Liver (tissue), 9 donors: Measurements from ENCODE around the gene RYR2. TPM values are rescaled to one million over a fixed set of nuclear protein-coding genes. Genes with fewer than 3 reads are reported as not detected.
A peak's percentile ranks its signal among the peaks of the same experiment; 100 is the strongest.

Experiments used
- DNase-seq: peaks from one replicate; pipeline ENCODE4 v3.0.0-alpha.2; 2017; ENCODE audit warnings: low spot score
- H3K27ac ChIP-seq, 2 donors: one replicate each; pipeline ENCODE4 v1.7.0; 2013; ENCODE audit warnings: inconsistent platforms in 2 of 2, low read length in 2 of 2, control low read depth in 1 of 2, low read depth in 1 of 2, mild to moderate bottlenecking in 1 of 2
- H3K27me3 ChIP-seq, 4 donors: one replicate each; pipeline versions ENCODE4 v1.6.1 to v1.7.0; 2013; ENCODE audit warnings: low read length in 3 of 4, inconsistent platforms in 1 of 4, mild to moderate bottlenecking in 1 of 4, moderate library complexity in 1 of 4; ENCODE audit not compliant: control insufficient read depth in 4 of 4, insufficient read depth in 4 of 4
- H3K36me3 ChIP-seq, 4 donors: one replicate each; pipeline versions ENCODE4 v1.6.1 to v1.7.0; 2013; ENCODE audit warnings: low read length in 3 of 4, mild to moderate bottlenecking in 3 of 4, low read depth in 1 of 4, moderate library complexity in 1 of 4; ENCODE audit not compliant: control insufficient read depth in 4 of 4, insufficient read depth in 3 of 4
- H3K4me1 ChIP-seq, 4 donors: one replicate each; pipeline versions ENCODE4 v1.6.1 to v1.7.0; 2013; ENCODE audit warnings: low read length in 3 of 4, mild to moderate bottlenecking in 3 of 4, moderate library complexity in 1 of 4; ENCODE audit not compliant: control insufficient read depth in 4 of 4, insufficient read depth in 4 of 4
- H3K4me3 ChIP-seq, 3 donors: one replicate each; pipeline versions ENCODE4 v1.6.1 to v1.7.0; 2013; ENCODE audit warnings: low read length in 3 of 3, control low read depth in 1 of 3, low read depth in 1 of 3, mild to moderate bottlenecking in 1 of 3
- H3K9ac ChIP-seq, 2 donors: one replicate each; pipeline ENCODE4 v1.7.0; 2013; ENCODE audit warnings: low read length in 2 of 2, mild to moderate bottlenecking in 2 of 2, moderate library complexity in 2 of 2, control low read depth in 1 of 2, low read depth in 1 of 2
- H3K9me3 ChIP-seq, 4 donors: one replicate each; pipeline versions ENCODE4 v1.6.1 to v1.7.0; 2013; ENCODE audit warnings: low read length in 3 of 4; ENCODE audit not compliant: control insufficient read depth in 4 of 4
- FOXA2 ChIP-seq: IDR thresholded peaks from 2 replicates; pipeline ENCODE4 v1.6.1; 2016; ENCODE audit warnings: antibody characterized with exemption
- GABPA ChIP-seq, 2 donors: IDR thresholded peaks in 1 of 2; conservative IDR thresholded peaks in 1 of 2; 2 replicates each; pipeline ENCODE4 v1.6.1; 2016; ENCODE audit warnings: antibody characterized with exemption in 2 of 2, mild to moderate bottlenecking in 1 of 2, moderate library complexity in 1 of 2
- HNF4A ChIP-seq, 2 donors: conservative IDR thresholded peaks; 2 replicates each; pipeline ENCODE4 v1.6.1; 2016; ENCODE audit warnings: antibody characterized with exemption in 2 of 2, mild to moderate bottlenecking in 2 of 2
- JUND ChIP-seq, 2 donors: IDR thresholded peaks; 2 replicates each; pipeline ENCODE4 v1.6.1; 2016; ENCODE audit warnings: antibody characterized with exemption in 2 of 2
- RXRA ChIP-seq, 2 donors: IDR thresholded peaks; 2 replicates each; pipeline ENCODE4 v1.6.1; 2017 to 2018; ENCODE audit warnings: antibody characterized with exemption in 2 of 2, mild to moderate bottlenecking in 1 of 2
- SP1 ChIP-seq: IDR thresholded peaks from 2 replicates; pipeline ENCODE4 v1.6.1; 2018; ENCODE audit warnings: antibody characterized with exemption, mild to moderate bottlenecking
- TAF1 ChIP-seq: conservative IDR thresholded peaks from 2 replicates; pipeline ENCODE4 v1.6.1; 2016; ENCODE audit warnings: antibody characterized with exemption, mild to moderate bottlenecking
- WGBS: extraction: QIAGEN DNeasy Blood & Tissue Kit; methylation state at CpG from one replicate; pipeline ENCODE4 v1.1.7; 2013; 5-methylcytosine and 5-hydroxymethylcytosine counted together
- polyA plus RNA-seq, 2 donors: library from polyadenylated mRNA; stranded (reverse) in 1 of 2; unstranded in 1 of 2; fragments of 200-250 nt in 1 of 2; fragments of >200 nt in 1 of 2; fragmentation: Nextera tagmentation in 1 of 2; extraction: Ambion mirVana in 1 of 2; gene quantifications; one replicate each; pipeline versions ENCODE4 v1.2.1 to v1.2.3, GENCODE V29; 2013 to 2015
- total RNA-seq, 2 donors: library from RNA; depleted of rRNA; stranded (reverse); fragments of >200 nt; gene quantifications; one replicate each; pipeline ENCODE4 v1.2.3, GENCODE V29; 2014
- TF ChIP-seq, protein P1 (sequence below): IDR thresholded peaks from 2 replicates; pipeline ENCODE4 v1.6.1; 2016; ENCODE audit warnings: antibody characterized with exemption
- TF ChIP-seq, protein P2 (sequence below): IDR thresholded peaks from 2 replicates; pipeline ENCODE4 v1.6.1; 2016; ENCODE audit warnings: antibody characterized with exemption
- TF ChIP-seq, protein P3 (sequence below): fragments of 150-350 bp; IDR thresholded peaks from 2 replicates; pipeline ENCODE4 v1.5.1; 2017; ENCODE audit warnings: improper control_type of control experiment, low read depth, low read length; ENCODE audit not compliant: missing input control
- TF ChIP-seq, protein P4 (sequence below): IDR thresholded peaks from 2 replicates; pipeline ENCODE4 v1.6.1; 2016; ENCODE audit warnings: antibody characterized with exemption, mild to moderate bottlenecking
- donor health status: healthy.
- donor health status: healthy.
- donor health status: healthy.
- donor health status: healthy.
- donor health status: healthy.

RYR2 gene
- total and polyA plus RNA-seq, 4 donors: 0.06 to 0.75 (median 0.31) TPM

DNA sequence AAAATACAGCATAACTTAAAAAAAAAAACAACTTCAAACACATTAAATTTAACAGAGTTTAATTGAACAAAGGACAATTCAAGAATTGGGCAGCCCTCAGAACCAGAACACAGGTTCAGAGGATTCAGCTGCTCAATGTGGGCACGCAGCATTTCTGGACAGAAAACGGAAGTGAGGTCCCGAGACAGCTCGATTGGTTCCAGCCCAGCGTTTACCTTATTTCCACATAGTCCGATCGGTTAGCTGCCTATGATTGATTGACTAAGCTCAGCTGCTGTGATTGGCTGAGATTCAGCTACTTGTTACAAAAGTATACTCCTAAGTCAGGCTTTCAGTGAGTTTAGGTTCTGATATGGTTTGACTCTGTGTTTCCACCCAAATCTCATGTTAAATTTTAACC lies 815.5 kb downstream of the RYR2 start:
- WGBS: 35% methylated on average over 7 of the region's 7 CpGs
- DNase-seq: no peak
- no peaks in the 10 kb centered on the region for H3K9me3 ChIP-seq
- H3K36me3 ChIP-seq: no peaks in the 10 kb centered on the region
- H3K27ac ChIP-seq: no peak overlapping the region
- TF ChIP-seq HNF4A (conservative IDR thresholded peaks at IDR 0.05) (peak; percentile 47 to 49), SP1 (peak; percentile 21), FOXA2 (peak; percentile 26), TAF1 (no peak), GABPA (IDR thresholded peaks at IDR 0.05 in 1 of 2, conservative IDR thresholded peaks at IDR 0.05 in 1 of 2) (peak in 1 of 2 donors; percentile 59), RXRA (IDR thresholded peaks at IDR 0.05) (peak; percentile 14 to 25)
- TF ChIP-seq, protein P1, sequence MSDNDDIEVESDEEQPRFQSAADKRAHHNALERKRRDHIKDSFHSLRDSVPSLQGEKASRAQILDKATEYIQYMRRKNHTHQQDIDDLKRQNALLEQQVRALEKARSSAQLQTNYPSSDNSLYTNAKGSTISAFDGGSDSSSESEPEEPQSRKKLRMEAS: no peak
- H3K4me3 ChIP-seq: no peak overlapping the region
- H3K9ac ChIP-seq: no peak overlapping the region
- H3K4me1 ChIP-seq: peaks cover 0 to 2% (median 0%) of the 10 kb centered on the region in 4 donors
- H3K27me3 ChIP-seq: no peaks in the 10 kb centered on the region

GRCh38 chr1:237858992-237859391 lies 817.0 kb downstream of the RYR2 start:
- no peak overlapping the region for H3K4me3 ChIP-seq
- H3K9ac ChIP-seq: no peak overlapping the region
- TF ChIP-seq, protein P2, sequence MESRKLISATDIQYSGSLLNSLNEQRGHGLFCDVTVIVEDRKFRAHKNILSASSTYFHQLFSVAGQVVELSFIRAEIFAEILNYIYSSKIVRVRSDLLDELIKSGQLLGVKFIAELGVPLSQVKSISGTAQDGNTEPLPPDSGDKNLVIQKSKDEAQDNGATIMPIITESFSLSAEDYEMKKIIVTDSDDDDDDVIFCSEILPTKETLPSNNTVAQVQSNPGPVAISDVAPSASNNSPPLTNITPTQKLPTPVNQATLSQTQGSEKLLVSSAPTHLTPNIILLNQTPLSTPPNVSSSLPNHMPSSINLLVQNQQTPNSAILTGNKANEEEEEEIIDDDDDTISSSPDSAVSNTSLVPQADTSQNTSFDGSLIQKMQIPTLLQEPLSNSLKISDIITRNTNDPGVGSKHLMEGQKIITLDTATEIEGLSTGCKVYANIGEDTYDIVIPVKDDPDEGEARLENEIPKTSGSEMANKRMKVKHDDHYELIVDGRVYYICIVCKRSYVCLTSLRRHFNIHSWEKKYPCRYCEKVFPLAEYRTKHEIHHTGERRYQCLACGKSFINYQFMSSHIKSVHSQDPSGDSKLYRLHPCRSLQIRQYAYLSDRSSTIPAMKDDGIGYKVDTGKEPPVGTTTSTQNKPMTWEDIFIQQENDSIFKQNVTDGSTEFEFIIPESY: no peak
- TF ChIP-seq, protein P3, sequence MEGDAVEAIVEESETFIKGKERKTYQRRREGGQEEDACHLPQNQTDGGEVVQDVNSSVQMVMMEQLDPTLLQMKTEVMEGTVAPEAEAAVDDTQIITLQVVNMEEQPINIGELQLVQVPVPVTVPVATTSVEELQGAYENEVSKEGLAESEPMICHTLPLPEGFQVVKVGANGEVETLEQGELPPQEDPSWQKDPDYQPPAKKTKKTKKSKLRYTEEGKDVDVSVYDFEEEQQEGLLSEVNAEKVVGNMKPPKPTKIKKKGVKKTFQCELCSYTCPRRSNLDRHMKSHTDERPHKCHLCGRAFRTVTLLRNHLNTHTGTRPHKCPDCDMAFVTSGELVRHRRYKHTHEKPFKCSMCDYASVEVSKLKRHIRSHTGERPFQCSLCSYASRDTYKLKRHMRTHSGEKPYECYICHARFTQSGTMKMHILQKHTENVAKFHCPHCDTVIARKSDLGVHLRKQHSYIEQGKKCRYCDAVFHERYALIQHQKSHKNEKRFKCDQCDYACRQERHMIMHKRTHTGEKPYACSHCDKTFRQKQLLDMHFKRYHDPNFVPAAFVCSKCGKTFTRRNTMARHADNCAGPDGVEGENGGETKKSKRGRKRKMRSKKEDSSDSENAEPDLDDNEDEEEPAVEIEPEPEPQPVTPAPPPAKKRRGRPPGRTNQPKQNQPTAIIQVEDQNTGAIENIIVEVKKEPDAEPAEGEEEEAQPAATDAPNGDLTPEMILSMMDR: no peak
- TF ChIP-seq, protein P4, sequence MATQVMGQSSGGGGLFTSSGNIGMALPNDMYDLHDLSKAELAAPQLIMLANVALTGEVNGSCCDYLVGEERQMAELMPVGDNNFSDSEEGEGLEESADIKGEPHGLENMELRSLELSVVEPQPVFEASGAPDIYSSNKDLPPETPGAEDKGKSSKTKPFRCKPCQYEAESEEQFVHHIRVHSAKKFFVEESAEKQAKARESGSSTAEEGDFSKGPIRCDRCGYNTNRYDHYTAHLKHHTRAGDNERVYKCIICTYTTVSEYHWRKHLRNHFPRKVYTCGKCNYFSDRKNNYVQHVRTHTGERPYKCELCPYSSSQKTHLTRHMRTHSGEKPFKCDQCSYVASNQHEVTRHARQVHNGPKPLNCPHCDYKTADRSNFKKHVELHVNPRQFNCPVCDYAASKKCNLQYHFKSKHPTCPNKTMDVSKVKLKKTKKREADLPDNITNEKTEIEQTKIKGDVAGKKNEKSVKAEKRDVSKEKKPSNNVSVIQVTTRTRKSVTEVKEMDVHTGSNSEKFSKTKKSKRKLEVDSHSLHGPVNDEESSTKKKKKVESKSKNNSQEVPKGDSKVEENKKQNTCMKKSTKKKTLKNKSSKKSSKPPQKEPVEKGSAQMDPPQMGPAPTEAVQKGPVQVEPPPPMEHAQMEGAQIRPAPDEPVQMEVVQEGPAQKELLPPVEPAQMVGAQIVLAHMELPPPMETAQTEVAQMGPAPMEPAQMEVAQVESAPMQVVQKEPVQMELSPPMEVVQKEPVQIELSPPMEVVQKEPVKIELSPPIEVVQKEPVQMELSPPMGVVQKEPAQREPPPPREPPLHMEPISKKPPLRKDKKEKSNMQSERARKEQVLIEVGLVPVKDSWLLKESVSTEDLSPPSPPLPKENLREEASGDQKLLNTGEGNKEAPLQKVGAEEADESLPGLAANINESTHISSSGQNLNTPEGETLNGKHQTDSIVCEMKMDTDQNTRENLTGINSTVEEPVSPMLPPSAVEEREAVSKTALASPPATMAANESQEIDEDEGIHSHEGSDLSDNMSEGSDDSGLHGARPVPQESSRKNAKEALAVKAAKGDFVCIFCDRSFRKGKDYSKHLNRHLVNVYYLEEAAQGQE: no peak
- TF ChIP-seq TAF1 (no peak), RXRA (IDR thresholded peaks at IDR 0.05) (no peak), JUND (IDR thresholded peaks at IDR 0.05) (no peak)
- peaks cover 0 to 2% (median under 1%) of the 10 kb centered on the region in 4 donors for H3K4me1 ChIP-seq
- no peaks in the 10 kb centered on the region for H3K9me3 ChIP-seq
- no peaks in the 10 kb centered on the region for H3K36me3 ChIP-seq
- no peaks in the 10 kb centered on the region for H3K27me3 ChIP-seq
- 74% methylated on average over 4 of the region's 4 CpGs for WGBS
- no peak overlapping the region for H3K27ac ChIP-seq
- no peak for DNase-seq
